GM23338 (cell line): ENCODE data around the gene C6orf120. TPM values are rescaled to one million over a fixed set of nuclear protein-coding genes. Genes with fewer than 3 reads are reported as not detected.

Experiments
- ATAC-seq: fragments of 200-7000 bp; cut with Tn5 transposase; 3 replicates; pipeline ENCODE4 v1.9.1; 2020
- DNase-seq: peaks from one replicate; pipeline ENCODE4 v3.0.0-alpha.2; 2015; ENCODE audit warnings: low spot score
- H2AFZ ChIP-seq: fragments of 200-600 bp; sonication (generic); 2 replicates; pipeline ENCODE4 v1.8.0; 2016; ENCODE audit warnings: antibody characterized with exemption, mild to moderate bottlenecking, moderate library complexity
- H3F3A ChIP-seq: fragments of 200-600 bp; sonication (generic); replicated peaks from 2 replicates; pipeline ENCODE4 v1.8.0; 2017; ENCODE audit warnings: antibody characterized with exemption, mixed run types, low read depth
- H3K27ac ChIP-seq: fragments of 200-600 bp; sonication (generic); 2 replicates; pipeline ENCODE4 v1.6.1; 2016; ENCODE audit warnings: low read depth
- H3K27me3 ChIP-seq: fragments of 200-600 bp; sonication (generic); 2 replicates; pipeline ENCODE4 v1.8.0; 2016; ENCODE audit warnings: mild to moderate bottlenecking, mixed run types, moderate library complexity; ENCODE audit not compliant: insufficient read depth
- H3K36me3 ChIP-seq: fragments of 200-600 bp; sonication (generic); 2 replicates; pipeline ENCODE4 v1.8.0; 2016; ENCODE audit warnings: mild to moderate bottlenecking; ENCODE audit not compliant: insufficient read depth
- H3K4me1 ChIP-seq: fragments of 200-600 bp; sonication (generic); 2 replicates; pipeline ENCODE4 v1.8.0; 2016; ENCODE audit warnings: mild to moderate bottlenecking, moderate library complexity; ENCODE audit not compliant: insufficient read depth
- H3K4me2 ChIP-seq: fragments of 200-600 bp; sonication (generic); 2 replicates; pipeline ENCODE4 v1.7.1; 2017; ENCODE audit warnings: mixed run types
- H3K4me3 ChIP-seq: fragments of 200-600 bp; sonication (generic); 2 replicates; pipeline ENCODE4 v1.6.1; 2016; ENCODE audit warnings: mixed run types
- H3K79me2 ChIP-seq: fragments of 200-600 bp; sonication (generic); replicated peaks from 2 replicates; pipeline ENCODE4 v1.8.0; 2017; ENCODE audit warnings: mild to moderate bottlenecking; ENCODE audit not compliant: insufficient read depth
- H3K9me2 ChIP-seq: fragments of 200-600 bp; sonication (generic); 2 replicates; pipeline ENCODE4 v1.8.0; 2017; ENCODE audit not compliant: insufficient read depth
- H4K20me1 ChIP-seq: fragments of 200-600 bp; sonication (generic); replicated peaks from 2 replicates; pipeline ENCODE4 v1.8.0; 2017; ENCODE audit warnings: mild to moderate bottlenecking; ENCODE audit not compliant: insufficient read depth
- H3K27ac Mint-ChIP-seq: 2 replicates; pipeline ENCODE4 v1.8.0; 2020; ENCODE audit warnings: inconsistent platforms, mild to moderate bottlenecking, moderate library complexity, mixed read lengths
- H3K27me3 Mint-ChIP-seq: 3 replicates; pipeline ENCODE4 v1.8.0; 2022; ENCODE audit warnings: low read depth, mild to moderate bottlenecking, moderate library complexity, mixed read lengths, inconsistent platforms; ENCODE audit not compliant: insufficient read depth, poor library complexity
- H3K36me3 Mint-ChIP-seq: 3 replicates; pipeline ENCODE4 v1.8.0; 2021; ENCODE audit warnings: low read depth, mild to moderate bottlenecking, inconsistent platforms, moderate library complexity, mixed read lengths
- H3K4me1 Mint-ChIP-seq: 3 replicates; pipeline ENCODE4 v1.8.0; 2020; ENCODE audit warnings: mild to moderate bottlenecking, inconsistent platforms, mixed read lengths
- H3K4me3 Mint-ChIP-seq: 3 replicates; pipeline ENCODE4 v1.8.0; 2021; ENCODE audit warnings: moderate library complexity, mild to moderate bottlenecking, inconsistent platforms, mixed read lengths
- H3K9me3 Mint-ChIP-seq: 3 replicates; pipeline ENCODE4 v1.8.0; 2020; ENCODE audit warnings: moderate library complexity, mild to moderate bottlenecking, inconsistent platforms, mixed read lengths
- CREB1 ChIP-seq: fragments of 250-450 bp; sonication (Bioruptor Pico); IDR thresholded peaks from 2 replicates; pipeline ENCODE4 v1.5.0; 2020; ENCODE audit warnings: low read depth, mild to moderate bottlenecking, moderate library complexity
- ETS1 ChIP-seq: IDR thresholded peaks from 2 replicates; pipeline ENCODE4 v1.6.1; 2016; ENCODE audit warnings: antibody characterized with exemption
- EZH2 ChIP-seq: fragments of 200-600 bp; sonication (generic); IDR thresholded peaks from one replicate; pipeline ENCODE4 v1.8.0; 2017; ENCODE audit warnings: antibody characterized with exemption, mild to moderate bottlenecking, low read depth; ENCODE audit not compliant: unreplicated experiment
- EZH2phosphoT487 ChIP-seq: fragments of 200-600 bp; sonication (generic); IDR thresholded peaks from one replicate; pipeline ENCODE4 v1.8.1; 2018; ENCODE audit warnings: antibody characterized with exemption; ENCODE audit not compliant: unreplicated experiment
- JUNB ChIP-seq: IDR thresholded peaks from one replicate; pipeline ENCODE4 v1.6.1; 2016; ENCODE audit warnings: antibody characterized with exemption; ENCODE audit not compliant: unreplicated experiment
- NANOG ChIP-seq: IDR thresholded peaks from 2 replicates; pipeline ENCODE4 v1.6.1; 2016; ENCODE audit warnings: antibody characterized with exemption, borderline replicate concordance
- POLR2AphosphoS5 ChIP-seq: IDR thresholded peaks from 2 replicates; pipeline ENCODE4 v1.6.1; 2016; ENCODE audit warnings: antibody characterized with exemption, low read depth
- REST ChIP-seq: IDR thresholded peaks from one replicate; pipeline ENCODE4 v1.6.1; 2018; ENCODE audit warnings: antibody characterized with exemption; ENCODE audit not compliant: unreplicated experiment
- STAT1 ChIP-seq: IDR thresholded peaks from one replicate; pipeline ENCODE4 v1.6.1; 2016; ENCODE audit warnings: antibody characterized with exemption; ENCODE audit not compliant: unreplicated experiment
- ZNF114 ChIP-seq: fragments of 250-450 bp; sonication (Bioruptor Pico); IDR thresholded peaks from 2 replicates; pipeline ENCODE4 v1.5.0; 2020; ENCODE audit warnings: mild to moderate bottlenecking, moderate library complexity
- ZNF331 ChIP-seq: fragments of 250-450 bp; sonication (Bioruptor Pico); IDR thresholded peaks from 2 replicates; pipeline ENCODE4 v1.5.0; 2020; ENCODE audit warnings: low read depth, mild to moderate bottlenecking, moderate library complexity
- ZNF462 ChIP-seq: fragments of 250-450 bp; sonication (Bioruptor Pico); IDR thresholded peaks from 2 replicates; pipeline ENCODE4 v1.5.0; 2020; ENCODE audit warnings: mild to moderate bottlenecking, moderate library complexity
- polyA plus RNA-seq: library from polyadenylated mRNA; unstranded; fragments of >200 nt; fragmentation: Nextera tagmentation; extraction: Ambion mirVana; gene quantifications from 2 replicates; pipeline ENCODE4 v1.2.1, GENCODE V29; 2016
- total RNA-seq: library from RNA; depleted of rRNA; stranded (reverse); fragments of >200 nt; shearing (Covaris generic); gene quantifications from 2 replicates; pipeline ENCODE4 v1.2.3, GENCODE V29; 2014
- TF ChIP-seq, protein P1 (sequence below), 2 experiments: fragments of 200-600 bp in 1 of 2; sonication (generic) in 1 of 2; conservative IDR thresholded peaks; 2 replicates each; pipeline versions ENCODE4 v1.5.1 to v1.6.1; 2016 to 2017; ENCODE audit warnings: antibody characterized with exemption in 2 of 2, low read depth in 2 of 2, mild to moderate bottlenecking in 2 of 2, moderate library complexity in 1 of 2

The C6orf120 gene
- total and polyA plus RNA-seq, 2 experiments from 2014 or later, result 18.8 to 57.3 TPM

DNA sequence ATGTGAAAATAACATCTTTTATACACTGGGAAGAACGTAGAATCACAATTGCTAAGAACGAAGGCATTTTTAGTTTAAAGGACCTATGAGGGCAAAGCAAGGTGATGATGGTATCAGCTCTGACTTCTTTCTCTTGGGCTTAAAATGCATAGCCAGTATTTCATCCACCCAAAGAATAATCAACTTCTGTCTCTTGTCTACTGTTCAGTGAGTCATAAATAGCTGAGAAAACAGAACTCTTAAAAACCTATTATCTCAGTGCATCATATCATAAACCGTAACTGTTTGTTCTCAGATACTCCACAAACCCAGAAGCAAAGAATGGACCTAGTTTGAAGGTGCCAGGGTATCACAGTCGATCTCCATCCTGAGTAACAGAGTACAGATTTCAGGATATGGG, 17.2 kb downstream of the C6orf120 start:
- no peaks in the 10 kb centered on the region for H3K9me2 ChIP-seq
- Mint-ChIP-seq H3K27ac (no peak overlapping the region), H3K36me3 (peaks cover 32% of the 10 kb centered on the region; the same call in 2 of the 3 replicates), H3K4me3 (no peak overlapping the region), H3K27me3 (peaks cover 7% of the 10 kb centered on the region), H3K9me3 (no peaks in the 10 kb centered on the region), H3K4me1 (peaks cover 18% of the 10 kb centered on the region; the same call in 2 of the 3 replicates)
- H4K20me1 ChIP-seq, result peaks cover 33% of the 10 kb centered on the region
- peaks cover 24% of the 10 kb centered on the region; the same call in 1 of the 2 replicates for H3K36me3 ChIP-seq
- peaks cover 17% of the 10 kb centered on the region for H3K4me1 ChIP-seq
- H3K4me3 ChIP-seq, result no peak overlapping the region
- H3K4me2 ChIP-seq, result no peak overlapping the region
- H3K27me3 ChIP-seq, result peaks cover 11% of the 10 kb centered on the region
- H3K27ac ChIP-seq, result no peak overlapping the region
- no peaks in the 10 kb centered on the region; the same call in 1 of the 2 replicates for H3F3A ChIP-seq
- TF ChIP-seq POLR2AphosphoS5 (no peak), NANOG (no peak), JUNB (no peak), CREB1 (CRISPR knock-in tag) (no peak), ZNF331 (CRISPR knock-in tag) (no peak), REST (no peak), ETS1 (no peak), EZH2phosphoT487 (no peak), ZNF114 (CRISPR knock-in tag) (no peak), EZH2 (no peak), STAT1 (no peak), ZNF462 (CRISPR knock-in tag) (no peak)
- TF ChIP-seq, protein P1, sequence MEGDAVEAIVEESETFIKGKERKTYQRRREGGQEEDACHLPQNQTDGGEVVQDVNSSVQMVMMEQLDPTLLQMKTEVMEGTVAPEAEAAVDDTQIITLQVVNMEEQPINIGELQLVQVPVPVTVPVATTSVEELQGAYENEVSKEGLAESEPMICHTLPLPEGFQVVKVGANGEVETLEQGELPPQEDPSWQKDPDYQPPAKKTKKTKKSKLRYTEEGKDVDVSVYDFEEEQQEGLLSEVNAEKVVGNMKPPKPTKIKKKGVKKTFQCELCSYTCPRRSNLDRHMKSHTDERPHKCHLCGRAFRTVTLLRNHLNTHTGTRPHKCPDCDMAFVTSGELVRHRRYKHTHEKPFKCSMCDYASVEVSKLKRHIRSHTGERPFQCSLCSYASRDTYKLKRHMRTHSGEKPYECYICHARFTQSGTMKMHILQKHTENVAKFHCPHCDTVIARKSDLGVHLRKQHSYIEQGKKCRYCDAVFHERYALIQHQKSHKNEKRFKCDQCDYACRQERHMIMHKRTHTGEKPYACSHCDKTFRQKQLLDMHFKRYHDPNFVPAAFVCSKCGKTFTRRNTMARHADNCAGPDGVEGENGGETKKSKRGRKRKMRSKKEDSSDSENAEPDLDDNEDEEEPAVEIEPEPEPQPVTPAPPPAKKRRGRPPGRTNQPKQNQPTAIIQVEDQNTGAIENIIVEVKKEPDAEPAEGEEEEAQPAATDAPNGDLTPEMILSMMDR (conservative IDR thresholded peaks at IDR 0.05; ENCODE audit: low read depth in 2 of 2), result no peak
- H3K79me2 ChIP-seq, result peaks cover 64% of the 10 kb centered on the region
- H2AFZ ChIP-seq, result no peak overlapping the region
- DNase-seq (no peak), ATAC-seq (no peak)
